CD4-positive, alpha-beta T cell treated with Interleukin-6 at 100 ng/mL for 8 hours (primary cell): ENCODE data around the gene UNK.
A peak's percentile ranks its signal among the peaks of the same experiment; 100 is the strongest.
"Not testable (repeated sequence)": the region's sequence is repeated elsewhere in the genome, so short reads cannot be mapped to it uniquely, and the experiment has no call there.

Experiments
- DNase-seq: peaks from one replicate; pipeline ENCODE4 v3.0.0-alpha.2; 2020; ENCODE audit warnings: mixed read lengths, low spot score

The UNK gene

DNA sequence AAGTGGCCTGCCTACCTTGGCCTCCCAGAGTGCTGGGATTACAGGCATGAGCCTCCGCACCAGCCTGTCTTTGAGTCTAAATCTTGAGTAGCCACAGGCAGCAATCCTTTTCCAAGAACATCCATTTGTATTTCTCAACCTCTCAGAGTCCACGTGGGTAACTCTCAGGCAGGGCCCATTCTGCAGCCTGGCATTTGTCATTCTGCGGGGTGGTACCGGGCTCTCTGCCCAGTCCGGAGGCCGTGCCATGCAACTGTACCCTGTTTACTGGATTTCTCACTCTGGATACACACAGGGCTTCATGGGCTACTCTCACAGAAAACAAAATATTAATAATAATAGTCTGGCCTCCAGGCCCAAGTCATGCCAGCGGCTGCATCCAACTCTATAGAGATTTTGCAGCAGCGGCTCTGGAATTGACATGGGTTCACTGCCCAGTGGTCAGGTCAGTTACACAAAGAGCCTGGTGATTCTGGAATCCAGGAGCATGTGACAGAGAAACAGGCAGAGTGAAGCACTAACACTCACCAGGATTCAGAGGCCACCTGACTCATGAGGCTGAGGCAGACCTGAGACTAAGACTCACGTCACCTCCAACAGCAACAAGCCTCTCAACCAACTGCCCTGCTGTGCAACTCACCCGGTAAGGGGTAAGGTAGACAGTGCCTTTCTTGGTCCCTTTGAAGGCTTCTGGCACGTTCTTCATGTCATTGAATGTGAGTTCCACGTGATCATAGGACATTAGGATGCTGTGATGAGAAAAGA lies 66.5 kb downstream of the UNK start:
- no peak for DNase-seq

DNA sequence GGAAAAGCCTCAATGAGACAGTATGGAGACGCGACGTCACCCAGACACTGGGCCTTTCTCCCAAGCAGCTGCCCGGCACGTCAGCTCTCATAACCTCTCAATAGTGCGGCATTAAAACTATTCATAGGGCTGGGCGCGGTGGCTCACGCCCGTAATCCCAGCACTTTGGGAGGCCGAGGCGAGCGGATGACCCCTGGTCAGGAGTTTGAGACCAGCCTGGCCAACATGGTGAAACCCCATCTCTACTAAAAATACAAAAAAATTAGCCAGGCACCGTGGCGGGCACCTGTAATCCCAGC lies 67.0 kb downstream of the UNK start:
- DNase-seq, result not testable (repeated sequence)

DNA sequence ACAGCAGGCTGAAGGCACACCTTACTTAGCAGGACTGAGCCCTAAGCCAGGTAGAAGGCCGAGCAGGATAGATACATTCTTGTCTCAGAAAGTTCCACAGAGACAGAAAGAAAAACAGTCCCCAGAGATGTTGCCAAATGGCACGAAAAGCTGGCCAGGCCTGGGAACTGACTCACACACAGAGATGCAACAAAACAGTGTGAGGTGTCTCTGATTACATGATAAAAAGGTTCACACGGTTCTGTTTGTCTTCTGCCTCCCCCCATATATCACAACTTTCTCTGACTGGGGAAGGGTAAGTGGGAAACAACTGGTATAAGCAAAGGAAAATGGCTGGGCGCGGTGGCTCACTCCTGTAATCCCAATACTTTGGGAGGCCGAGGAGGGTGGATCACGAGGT lies 68.8 kb downstream of the UNK start:
- DNase-seq, result no peak

DNA sequence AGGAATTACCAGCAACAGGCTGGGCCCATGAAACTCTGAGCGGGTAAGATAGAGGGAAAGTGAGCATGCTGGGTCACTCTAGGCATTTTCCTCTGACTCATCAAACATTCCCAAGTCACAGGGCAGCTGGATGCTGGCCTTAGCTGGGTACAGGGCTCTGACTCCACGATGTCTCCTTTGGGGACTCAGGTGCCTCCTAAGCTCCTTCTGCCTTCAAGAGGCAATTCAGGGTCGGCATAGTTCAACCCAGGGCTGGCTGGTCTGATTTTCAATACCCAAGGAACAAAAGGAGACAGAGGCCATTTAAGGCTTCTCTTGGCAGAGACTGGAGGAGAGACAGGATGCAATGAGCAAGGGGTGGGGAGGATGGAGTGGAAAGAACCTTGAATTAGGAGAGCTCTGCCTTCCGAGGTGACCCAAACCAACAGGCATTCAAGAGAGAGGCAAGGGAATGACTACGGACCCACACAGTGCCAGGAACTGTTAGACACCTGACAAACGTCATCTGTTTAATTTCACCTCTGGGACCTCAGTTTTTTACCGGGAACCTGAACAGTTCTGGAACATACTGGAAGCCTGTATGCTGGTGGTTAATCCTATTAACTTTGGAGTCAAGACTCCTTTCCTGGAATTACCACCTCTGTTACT lies 69.6 kb downstream of the UNK start:
- no peak for DNase-seq

DNA sequence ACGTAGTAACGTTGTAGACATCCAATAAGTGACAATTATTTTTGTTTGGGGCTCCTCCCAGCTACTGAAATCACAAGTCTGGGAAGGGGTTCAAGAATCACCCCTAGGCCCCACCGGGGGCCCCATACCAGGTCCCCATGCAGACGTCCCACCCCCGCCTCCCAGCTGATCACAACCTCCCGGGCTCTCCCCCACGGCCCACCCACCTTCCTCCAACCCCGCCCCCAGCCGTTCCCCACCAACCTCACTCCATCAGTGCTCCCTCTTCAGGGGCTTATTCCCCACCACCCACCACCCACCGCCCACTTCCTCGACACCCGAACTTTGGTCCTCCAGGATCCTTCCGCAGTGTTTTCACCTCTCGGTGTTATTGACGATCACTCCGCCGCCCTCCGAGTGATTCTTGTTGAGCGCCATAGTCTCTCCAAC lies 70.3 kb downstream of the UNK start:
- no peak for DNase-seq

DNA sequence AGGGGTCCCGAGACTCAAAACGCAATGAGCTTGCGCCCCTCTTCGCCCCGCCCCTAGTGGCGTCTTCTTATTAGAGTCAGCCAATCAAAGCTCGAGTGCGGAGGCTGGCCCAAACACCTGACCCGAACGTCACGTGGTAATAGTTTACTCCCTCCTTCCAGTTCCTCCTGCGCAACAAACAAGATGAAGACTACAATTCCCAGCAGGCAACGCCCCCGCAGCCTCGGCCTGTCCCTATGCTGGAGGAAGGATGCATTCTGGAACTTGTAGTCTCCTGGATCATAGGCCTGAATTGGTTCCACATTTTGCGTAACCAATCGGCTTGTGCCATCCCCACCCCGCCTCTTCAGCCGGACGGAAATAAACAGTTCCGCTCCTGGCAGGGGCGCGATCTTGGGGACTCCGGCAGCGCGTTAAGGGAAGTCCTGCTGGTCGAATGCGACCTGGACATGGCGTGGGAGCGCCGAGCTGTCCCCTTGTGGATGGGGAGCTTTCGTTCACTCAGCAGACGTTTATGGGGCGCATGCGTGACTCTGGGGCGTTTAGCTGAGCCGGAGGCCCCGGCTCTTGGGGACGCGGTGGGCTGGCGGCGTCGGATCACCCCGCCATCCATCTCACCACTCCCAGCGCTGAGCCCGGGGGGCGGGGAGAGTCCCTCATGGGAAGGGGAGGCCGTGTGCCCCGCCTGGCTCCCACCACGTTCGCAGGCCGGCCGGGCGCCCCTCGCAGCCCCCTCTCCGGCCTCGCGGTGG lies 70.9 kb downstream of the UNK start, which contains the start of gene WBP2:
Gene WBP2 (minus strand): TSS at position 26 of the 752 bp plus-strand sequence. CDS start 38 bp downstream, outside the sequence.
- DNase-seq, result peak; percentile 99

DNA sequence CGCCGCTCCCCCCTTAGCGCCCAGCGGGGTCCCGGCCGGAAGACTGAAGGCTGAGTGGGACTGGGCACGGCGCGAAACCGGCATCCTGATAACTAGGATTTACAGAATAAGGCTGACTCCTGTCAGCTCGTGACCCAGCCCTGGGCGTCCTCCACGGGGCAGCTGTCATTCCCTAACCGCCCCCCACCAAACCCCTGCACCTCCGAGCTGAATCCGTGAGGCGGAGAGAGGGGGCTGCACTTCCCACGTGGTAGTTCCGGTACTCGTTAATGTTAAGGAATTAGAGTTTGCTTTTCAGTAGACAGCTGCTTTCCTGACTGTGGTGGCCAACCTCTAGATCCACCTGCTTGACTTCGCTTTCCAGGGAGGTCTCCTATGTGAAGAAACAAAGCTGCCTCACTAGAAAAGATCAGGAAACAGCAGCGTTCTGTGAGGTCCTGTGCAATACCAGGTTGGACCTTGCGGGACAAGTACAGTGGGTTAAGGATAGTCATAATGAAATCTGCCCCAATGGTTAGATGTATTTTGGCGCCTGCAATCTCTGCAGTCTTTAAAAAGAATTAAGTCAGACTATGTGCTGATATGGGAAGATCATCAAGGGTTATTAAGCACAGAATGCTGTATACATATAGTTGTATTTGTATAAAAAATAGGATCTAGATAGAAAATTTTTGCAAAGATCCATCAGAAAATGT lies 71.6 kb downstream of the UNK start:
- DNase-seq, result no peak

DNA sequence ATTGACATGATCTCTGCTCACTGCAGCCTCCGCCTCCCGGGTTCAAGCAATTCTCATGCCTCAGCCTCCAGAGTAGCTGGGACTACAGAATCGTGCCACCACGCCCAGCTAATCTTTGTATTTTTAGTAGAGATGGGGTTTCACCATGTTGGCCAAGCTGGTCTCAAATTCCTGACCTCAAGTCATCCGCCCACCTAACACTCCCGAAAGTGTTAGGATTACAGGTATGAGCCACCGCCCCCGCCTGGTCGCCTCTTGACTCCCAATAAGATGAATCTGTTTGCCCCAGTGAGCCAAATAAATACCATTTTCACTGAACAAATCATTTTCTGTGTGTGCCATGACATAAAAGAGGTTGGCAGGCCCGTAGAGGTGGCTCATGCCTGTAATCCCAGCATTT lies 74.8 kb downstream of the UNK start:
- DNase-seq, result not testable (repeated sequence)

DNA sequence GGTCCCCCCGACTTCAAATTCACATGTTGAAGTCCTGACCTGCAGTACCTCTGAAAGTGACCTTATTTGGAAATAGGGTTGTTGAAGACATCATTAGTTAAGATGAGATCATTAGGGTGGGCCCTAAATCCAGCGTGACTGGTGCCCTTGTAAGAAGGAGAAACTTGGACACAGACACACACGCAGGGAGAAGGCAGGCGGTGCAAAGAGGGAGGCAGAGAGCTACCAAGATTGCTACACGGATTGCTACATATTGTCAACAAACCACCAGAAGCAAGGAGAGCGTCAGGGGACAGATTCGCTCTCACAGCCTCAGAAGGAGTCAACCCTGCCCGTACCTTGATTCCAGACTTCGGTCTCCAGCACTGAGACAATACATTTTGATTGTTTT lies 77.3 kb downstream of the UNK start:
- DNase-seq, result no peak

DNA sequence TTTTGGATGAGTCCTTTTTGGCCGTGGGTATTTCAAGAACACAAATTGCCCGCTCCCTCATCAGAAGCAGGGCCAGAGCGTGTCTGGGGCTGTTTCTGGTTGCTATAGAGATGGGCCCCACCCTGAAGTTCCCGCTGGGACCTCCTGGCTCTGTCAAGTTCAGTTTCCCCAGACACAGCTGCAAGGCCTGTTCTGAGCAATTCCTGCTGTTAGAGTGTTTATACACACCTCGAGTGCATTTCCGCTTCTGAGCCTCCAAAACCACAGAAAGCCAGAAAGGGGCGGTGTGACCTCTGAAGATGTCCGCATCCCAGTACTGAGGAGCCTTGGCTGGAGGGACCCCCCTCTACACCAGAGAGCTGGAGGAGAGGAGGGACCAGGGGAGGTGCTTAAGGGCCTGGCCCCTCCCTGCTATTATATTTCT lies 79.9 kb downstream of the UNK start:
- DNase-seq, result peak; percentile 51

DNA sequence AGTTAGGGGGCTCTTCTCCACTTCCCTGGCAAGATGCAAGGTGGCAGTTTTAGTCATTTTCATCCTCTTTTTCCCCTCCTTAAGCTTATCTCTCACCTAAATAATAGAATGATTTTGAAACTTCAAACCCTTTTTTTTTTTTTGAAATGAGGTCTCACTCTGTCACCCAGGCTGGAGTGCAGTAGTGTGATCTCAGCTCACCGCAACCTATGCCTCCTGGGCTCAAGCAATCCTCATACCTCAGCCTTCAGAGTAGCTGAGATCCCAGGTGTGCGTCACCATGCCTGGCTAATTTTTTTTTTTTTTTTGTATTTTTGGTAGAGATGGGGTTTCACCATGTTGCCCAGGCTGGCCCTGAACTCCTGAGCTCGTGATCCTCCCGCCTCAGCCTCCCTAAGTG lies 80.3 kb downstream of the UNK start:
- not testable (repeated sequence) for DNase-seq

DNA sequence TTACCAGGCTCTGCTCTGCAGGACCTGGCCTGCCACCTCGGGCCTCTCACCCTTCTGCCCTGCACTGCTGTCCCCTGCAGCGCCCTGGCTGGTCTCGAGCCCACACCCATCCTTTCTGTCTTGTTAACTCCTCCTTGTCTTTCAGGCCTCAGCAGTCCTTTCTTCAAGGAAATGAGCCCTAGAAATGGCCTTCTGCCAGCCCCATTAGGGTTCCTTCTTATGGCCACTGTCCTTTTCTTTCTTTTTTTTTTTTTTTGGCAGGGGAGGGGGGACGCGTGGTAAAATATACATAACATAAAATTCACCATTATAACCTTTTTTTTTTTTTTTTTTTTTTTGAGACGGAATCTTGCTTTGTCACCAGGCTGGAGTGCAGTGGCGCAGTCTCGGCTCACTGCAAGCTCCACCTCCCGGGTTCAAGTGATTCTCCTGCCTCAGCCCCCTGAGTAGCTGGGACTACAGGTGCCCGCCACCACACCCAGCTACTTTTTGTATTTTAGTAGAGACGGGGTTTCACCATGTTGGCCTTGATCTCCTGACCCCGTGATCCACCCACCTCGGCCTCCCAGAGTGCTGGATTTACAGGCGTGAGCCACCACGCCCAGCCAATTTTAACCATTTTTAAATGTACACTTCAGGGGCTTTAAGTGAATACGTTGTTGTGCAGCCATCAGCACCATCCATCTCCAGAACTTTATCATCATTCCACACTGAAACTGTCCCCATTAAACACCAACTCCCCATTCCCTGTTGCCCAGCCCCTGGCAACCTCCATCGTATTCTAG lies 81.0 kb downstream of the UNK start:
- DNase-seq, result not testable (repeated sequence)

DNA sequence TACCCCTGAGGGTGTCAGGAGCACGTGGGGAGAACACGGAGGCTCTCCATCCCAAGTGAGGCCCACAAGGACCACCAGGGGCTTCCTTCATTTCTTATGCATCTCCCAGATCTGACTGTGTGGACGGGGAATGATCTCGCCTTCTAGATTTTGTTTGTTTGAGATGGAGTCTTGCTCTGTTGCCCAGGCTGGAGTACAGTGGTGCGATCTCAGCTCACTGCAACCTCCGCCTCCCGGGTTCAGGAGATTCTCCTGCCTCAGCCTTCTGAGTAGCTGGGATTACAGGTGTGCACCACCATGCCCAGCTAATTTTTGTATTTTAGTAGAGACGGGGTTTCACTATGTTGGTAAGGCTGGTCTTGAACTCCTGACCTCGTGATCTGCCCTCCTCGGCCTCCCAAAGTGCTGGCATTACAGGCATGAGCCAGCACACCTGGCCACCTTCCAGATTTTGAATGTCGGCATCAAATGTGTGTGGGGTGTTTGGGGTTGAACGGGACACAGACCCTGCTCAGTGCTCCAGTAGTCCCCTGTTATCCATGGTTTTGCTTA lies 84.2 kb downstream of the UNK start:
- DNase-seq, result not testable (repeated sequence)

DNA sequence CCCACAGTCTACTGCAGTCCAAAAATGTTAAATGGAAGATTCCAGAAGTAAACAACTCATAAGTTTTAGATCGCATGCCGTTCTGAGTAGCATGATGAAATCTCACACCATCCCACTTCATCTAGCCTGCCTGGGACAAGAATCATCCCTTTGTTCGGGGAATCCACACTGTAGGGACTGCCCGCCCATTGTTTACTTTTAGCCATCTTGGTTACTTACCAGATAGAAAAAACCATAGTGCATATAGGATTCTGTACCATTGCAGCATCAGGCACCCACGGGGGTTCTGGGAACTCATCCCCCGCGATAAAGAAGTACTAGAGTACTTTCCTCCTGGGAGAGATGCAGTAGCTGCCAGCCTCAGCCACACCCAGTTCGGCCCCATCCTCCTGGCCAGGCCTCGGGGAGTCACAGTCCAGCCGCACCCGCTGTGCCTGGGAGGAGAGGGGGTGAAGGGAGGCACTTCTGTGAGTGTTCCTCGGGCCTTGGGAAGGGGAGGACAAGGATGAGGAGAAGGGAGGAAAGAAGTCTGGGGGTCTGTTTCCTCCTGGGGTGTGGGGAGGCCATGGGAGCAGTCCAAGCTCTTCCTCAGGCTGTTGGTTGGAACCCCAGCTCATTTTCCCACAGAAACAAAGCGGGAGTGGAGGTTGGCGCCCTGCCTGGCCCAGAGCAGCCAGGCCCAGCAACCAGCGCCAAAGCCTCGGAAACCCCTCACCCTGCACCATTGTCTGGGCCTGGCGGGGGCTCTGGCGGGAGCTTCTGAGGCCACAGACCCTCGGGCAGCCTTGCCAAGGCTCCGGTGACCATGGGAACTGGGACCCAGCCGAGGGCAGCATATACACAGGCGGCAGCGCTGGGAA lies 84.9 kb downstream of the UNK start:
- DNase-seq, result no peak

DNA sequence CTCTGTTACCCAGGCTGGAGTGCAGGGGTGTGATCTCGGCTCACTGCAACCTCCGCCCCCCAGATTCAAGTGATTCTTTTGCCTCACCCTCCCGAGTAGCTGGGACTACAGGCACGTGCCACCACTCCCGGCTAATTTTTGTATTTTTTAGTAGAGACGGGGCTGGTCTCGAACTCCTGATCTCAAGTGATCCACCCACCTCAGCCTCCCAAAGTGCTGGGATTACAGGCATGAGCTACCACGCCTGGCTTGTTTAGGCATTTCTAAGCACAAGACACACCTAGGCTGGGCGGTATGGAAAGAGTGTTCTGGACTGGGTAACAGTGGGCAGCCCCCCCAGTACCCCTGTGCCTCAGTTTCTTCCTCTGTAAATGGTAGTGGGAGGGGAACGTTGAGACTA lies 85.6 kb downstream of the UNK start:
- DNase-seq, result not testable (repeated sequence)

DNA sequence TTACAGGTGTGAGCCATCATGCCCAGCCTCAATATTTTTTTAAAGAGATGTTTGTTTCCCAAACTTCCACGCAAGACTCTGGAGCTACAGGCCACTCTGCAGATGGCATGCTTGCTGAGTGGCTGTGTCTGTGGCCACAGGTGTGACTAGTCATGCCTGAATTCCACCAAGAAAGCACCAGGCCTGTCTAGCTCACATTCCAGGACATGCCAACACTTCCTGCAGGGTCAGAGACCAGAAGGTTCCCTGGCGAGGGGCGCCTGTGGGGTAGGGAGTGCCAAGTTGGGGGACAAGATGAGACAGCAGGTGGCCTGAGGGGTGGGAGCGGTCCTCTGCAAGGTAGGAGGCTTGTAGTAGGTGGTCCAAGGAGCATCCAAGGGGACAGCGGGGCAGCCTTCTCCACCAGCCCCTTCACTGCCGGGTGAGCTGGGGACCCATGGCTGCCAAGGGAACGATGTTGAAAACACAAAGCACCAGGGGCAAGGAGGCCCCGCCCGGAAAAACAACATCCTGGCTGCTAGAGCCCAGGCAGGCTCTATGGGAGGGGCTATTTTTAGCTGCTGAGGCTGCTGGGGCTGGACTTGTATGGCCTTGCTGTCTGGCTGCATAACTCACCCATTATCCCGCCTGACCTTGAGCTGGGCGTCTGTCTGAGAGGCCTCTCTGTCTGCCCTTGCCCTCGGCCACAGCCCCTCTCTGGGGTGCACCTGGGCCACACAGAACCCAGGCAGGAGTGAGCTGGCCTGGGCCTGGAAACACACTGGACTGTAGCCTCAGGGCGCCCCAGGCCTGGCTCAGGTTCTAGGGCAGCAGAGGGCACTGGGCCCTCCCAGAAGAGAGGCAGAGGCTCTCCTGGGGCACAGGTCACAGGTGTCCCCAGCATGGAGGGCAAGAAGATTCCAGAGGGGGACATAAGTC lies 88.1 kb downstream of the UNK start:
- DNase-seq, result peak; percentile 80

DNA sequence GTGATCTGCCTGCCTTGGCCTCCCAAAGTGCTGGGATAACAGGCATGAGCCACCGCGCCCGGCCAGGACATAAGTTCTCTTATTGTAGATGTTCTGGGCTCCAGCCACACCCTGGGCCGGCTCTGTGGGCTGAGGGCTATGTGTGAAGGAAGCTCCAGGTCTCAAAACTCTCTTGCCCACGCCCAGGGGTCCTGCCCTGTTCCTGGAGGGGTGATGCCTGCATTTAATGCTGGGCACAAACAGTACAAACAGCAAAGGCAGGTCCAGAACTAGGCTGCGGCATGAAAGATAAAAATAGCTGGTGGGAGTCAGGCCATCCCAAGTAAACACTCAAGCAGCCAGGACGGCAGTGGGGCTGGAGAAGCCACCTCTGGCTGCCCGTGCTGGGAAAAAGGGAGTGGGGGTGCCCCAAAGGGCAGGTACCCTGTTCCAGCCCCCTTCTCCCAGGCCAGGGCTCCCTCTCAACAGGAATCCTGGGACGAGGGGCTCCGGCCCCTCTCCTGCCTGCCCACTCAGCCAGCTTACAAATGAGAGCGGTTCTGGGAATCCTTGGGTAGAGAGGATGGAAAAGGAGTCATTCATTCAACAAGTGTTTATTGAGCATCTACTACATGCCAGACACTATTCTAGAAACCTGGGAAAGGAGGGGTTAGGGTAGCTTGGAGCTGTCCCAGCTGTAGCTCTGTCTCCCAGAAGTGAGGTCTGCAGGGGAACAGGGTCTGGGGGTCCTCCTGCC lies 89.1 kb downstream of the UNK start:
- no peak for DNase-seq
